GM10266 (cell line): ENCODE data around the gene WDR7.

Experiments
- DNase-seq: peaks from one replicate; pipeline ENCODE4 v3.0.0; 2012; ENCODE audit errors: extremely low spot score
- TF ChIP-seq, protein P1 (sequence below): IDR thresholded peaks from 2 replicates; pipeline ENCODE4 v1.5.1; 2012; ENCODE audit warnings: mild to moderate bottlenecking, low read depth; ENCODE audit not compliant: control insufficient read depth, insufficient read depth; ENCODE audit errors: missing control alignments

Gene WDR7

DNA sequence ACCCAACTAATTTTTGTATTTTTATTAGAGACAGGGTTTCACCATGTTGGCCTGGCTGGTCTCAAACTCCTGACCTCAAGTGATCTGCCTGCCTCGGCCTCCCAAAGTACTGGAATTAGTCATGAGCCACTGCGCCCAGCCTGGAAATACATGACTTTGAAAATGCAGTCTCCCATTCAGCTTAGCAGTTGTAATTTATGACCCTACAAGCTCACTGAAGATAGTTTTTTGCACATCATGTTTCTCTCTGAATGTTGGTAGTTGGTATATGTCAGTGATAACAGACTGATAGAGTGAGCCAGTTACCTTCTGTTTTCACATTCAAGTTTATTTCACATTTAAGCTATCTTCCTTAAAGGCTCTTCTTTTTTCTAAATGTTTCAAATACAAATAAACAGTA lies 7.1 kb downstream of the WDR7 start:
- TF ChIP-seq, protein P1, sequence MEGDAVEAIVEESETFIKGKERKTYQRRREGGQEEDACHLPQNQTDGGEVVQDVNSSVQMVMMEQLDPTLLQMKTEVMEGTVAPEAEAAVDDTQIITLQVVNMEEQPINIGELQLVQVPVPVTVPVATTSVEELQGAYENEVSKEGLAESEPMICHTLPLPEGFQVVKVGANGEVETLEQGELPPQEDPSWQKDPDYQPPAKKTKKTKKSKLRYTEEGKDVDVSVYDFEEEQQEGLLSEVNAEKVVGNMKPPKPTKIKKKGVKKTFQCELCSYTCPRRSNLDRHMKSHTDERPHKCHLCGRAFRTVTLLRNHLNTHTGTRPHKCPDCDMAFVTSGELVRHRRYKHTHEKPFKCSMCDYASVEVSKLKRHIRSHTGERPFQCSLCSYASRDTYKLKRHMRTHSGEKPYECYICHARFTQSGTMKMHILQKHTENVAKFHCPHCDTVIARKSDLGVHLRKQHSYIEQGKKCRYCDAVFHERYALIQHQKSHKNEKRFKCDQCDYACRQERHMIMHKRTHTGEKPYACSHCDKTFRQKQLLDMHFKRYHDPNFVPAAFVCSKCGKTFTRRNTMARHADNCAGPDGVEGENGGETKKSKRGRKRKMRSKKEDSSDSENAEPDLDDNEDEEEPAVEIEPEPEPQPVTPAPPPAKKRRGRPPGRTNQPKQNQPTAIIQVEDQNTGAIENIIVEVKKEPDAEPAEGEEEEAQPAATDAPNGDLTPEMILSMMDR, result no peak
- DNase-seq, result no peak

DNA sequence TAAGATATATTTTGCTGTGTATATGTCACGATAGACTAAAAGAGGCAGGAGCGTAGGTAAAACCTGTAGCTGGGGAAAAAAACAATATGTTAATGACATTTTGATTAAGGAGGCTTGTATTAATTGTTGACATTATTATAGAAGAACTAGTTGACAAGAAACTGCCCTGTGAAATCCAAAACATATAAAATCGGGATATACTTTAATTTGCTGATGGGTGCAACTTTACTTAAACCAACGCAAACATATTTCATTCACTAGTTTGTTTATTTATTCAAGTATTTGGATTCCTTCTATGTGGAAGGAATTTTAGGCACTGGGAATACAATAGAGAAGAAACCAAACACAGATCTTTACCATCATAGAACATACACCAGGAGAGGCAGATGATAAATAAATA lies 8.0 kb downstream of the WDR7 start:
- DNase-seq, result no peak
- TF ChIP-seq, protein P1, result no peak

- TF ChIP-seq, protein P1, result no peak
- DNase-seq, result no peak
These were observed 9.5 kb downstream of the WDR7 start for GRCh38 chr18:56660655-56661054.

DNA sequence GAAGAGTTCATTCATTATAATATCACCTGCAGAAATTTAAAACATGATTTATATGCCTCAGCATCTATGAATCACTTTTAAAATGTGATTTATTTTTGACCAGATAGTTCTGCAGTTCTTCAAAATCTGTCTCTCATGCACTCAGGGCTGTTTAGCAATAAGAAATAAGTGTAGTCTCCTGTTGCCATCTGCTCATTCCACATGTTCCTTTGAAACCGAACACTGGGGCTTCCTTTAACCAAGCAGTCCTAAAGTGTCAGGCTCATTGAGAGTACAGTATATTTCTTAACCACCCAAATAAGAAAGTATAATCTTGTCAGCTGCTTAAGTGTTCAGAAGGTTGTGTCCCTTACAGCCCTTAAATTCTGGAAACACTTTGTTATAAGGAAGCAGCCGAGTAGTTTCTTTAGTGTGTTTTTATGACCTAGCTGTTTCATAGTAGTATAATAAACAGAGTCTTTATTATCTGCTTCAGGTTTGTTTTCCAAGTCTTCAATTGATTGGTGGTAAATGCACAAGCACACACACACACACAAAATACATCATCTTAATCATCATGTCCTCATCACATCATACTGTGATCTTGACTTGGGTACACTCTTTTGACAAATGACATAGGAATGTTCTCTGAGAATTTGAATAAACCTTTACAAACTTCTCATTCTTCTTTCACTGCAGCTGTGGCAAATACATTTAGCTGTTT lies 10.4 kb downstream of the WDR7 start:
- TF ChIP-seq, protein P1, result no peak
- DNase-seq, result no peak

GRCh38 chr18:56662063-56662408 lies 10.9 kb downstream of the WDR7 start:
- no peak for DNase-seq
- TF ChIP-seq, protein P1, result no peak

GRCh38 chr18:56662502-56662901 lies 11.3 kb downstream of the WDR7 start:
- no peak for DNase-seq
- TF ChIP-seq, protein P1, result no peak

- DNase-seq, result no peak
- TF ChIP-seq, protein P1, result no peak
These were observed 11.7 kb downstream of the WDR7 start for GRCh38 chr18:56662902-56663301.
